Smooth muscle cell (in vitro differentiated cells): ENCODE measurements around the gene INAFM2. TPM values are rescaled to one million over a fixed set of nuclear protein-coding genes. Genes with fewer than 3 reads are reported as not detected.

ENCODE experiments used
- DNase-seq: peaks from one replicate; lab custom pipeline; 2025; ENCODE audit not compliant: unreplicated experiment; lab: John Stamatoyannopoulos, UW
- H2AFZ ChIP-seq: fragments of 200-600 bp; sonication (generic); 2 replicates; pipeline ENCODE4 v1.6.0; 2016; ENCODE audit warnings: antibody characterized with exemption, low read depth, mild to moderate bottlenecking
- H3F3A ChIP-seq: fragments of 200-600 bp; sonication (generic); 2 replicates; pipeline ENCODE4 v1.6.0; 2017; ENCODE audit warnings: antibody characterized with exemption, low read depth
- H3K27ac ChIP-seq: fragments of 200-600 bp; sonication (generic); 2 replicates; pipeline ENCODE4 v1.5.1; 2016; ENCODE audit warnings: low read depth, mild to moderate bottlenecking
- H3K27me3 ChIP-seq: fragments of 200-600 bp; sonication (generic); 2 replicates; pipeline ENCODE4 v1.6.1; 2016; ENCODE audit warnings: low read depth, mild to moderate bottlenecking
- H3K36me3 ChIP-seq: fragments of 200-600 bp; sonication (generic); 2 replicates; pipeline ENCODE4 v1.5.1; 2016; ENCODE audit warnings: low read depth
- H3K4me1 ChIP-seq: fragments of 200-600 bp; sonication (generic); 2 replicates; pipeline ENCODE4 v1.5.1; 2016; ENCODE audit warnings: low read depth
- H3K4me2 ChIP-seq: fragments of 200-600 bp; sonication (generic); 2 replicates; pipeline ENCODE4 v1.6.0; 2016; ENCODE audit warnings: mild to moderate bottlenecking
- H3K4me3 ChIP-seq: fragments of 200-600 bp; sonication (generic); 2 replicates; pipeline ENCODE4 v1.5.1; 2016; ENCODE audit warnings: mild to moderate bottlenecking
- H3K79me2 ChIP-seq: fragments of 200-600 bp; sonication (generic); 2 replicates; pipeline ENCODE4 v1.6.0; 2016; ENCODE audit warnings: low read depth, mild to moderate bottlenecking
- H3K9ac ChIP-seq: fragments of 200-600 bp; sonication (generic); 2 replicates; pipeline ENCODE4 v1.6.0; 2016; ENCODE audit warnings: low read depth
- H3K9me3 ChIP-seq: fragments of 200-600 bp; sonication (generic); replicated peaks from 2 replicates; pipeline ENCODE4 v1.5.1; 2016; ENCODE audit warnings: low read depth
- H4K20me1 ChIP-seq: fragments of 200-600 bp; sonication (generic); 2 replicates; pipeline ENCODE4 v1.6.0; 2016; ENCODE audit warnings: low read depth
- WGBS: methylation state at CpG from one replicate; pipeline ENCODE4 v1.1.7; 2016; ENCODE audit warnings: low lambda C conversion rate; 5-methylcytosine and 5-hydroxymethylcytosine counted together
- polyA plus RNA-seq: library from polyadenylated mRNA; unstranded; fragments of >200 nt; fragmentation: Nextera tagmentation; extraction: Ambion mirVana; gene quantifications from 2 replicates; pipeline ENCODE4 v1.2.1, GENCODE V29; 2016
- total RNA-seq: library from RNA; depleted of rRNA; stranded (reverse); fragments of >200 nt; gene quantifications from 2 replicates; pipeline ENCODE4 v1.2.3, GENCODE V29; 2014
- TF ChIP-seq, protein P1 (sequence below): fragments of 200-600 bp; sonication (generic); IDR thresholded peaks from 2 replicates; pipeline ENCODE4 v1.5.1; 2017; ENCODE audit warnings: borderline replicate concordance, mild to moderate bottlenecking, antibody characterized with exemption; ENCODE audit not compliant: insufficient read depth, poor library complexity, severe bottlenecking

INAFM2 gene
- total and polyA plus RNA-seq, 2 experiments from 2014 or later, result 23.9 to 28.1 TPM

GRCh38 chr15:40357723-40358470, 34.4 kb downstream of the INAFM2 start, which contains the start of gene DISP2:
DISP2 (plus strand) TSS chr15:40358219; CDS start chr15:40358322, 103 bp downstream.
- TF ChIP-seq, protein P1, sequence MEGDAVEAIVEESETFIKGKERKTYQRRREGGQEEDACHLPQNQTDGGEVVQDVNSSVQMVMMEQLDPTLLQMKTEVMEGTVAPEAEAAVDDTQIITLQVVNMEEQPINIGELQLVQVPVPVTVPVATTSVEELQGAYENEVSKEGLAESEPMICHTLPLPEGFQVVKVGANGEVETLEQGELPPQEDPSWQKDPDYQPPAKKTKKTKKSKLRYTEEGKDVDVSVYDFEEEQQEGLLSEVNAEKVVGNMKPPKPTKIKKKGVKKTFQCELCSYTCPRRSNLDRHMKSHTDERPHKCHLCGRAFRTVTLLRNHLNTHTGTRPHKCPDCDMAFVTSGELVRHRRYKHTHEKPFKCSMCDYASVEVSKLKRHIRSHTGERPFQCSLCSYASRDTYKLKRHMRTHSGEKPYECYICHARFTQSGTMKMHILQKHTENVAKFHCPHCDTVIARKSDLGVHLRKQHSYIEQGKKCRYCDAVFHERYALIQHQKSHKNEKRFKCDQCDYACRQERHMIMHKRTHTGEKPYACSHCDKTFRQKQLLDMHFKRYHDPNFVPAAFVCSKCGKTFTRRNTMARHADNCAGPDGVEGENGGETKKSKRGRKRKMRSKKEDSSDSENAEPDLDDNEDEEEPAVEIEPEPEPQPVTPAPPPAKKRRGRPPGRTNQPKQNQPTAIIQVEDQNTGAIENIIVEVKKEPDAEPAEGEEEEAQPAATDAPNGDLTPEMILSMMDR, result no peak
- Histone ChIP-seq H3K27ac (no peak within 1 kb of the TSS), H3K27me3 (peaks cover 12% of the 10 kb centered on the region), H3K79me2 (no peaks in the 10 kb centered on the region), H3K9me3 (no peaks in the 10 kb centered on the region), H3F3A (no peaks in the 10 kb centered on the region), H4K20me1 (no peaks in the 10 kb centered on the region), H3K9ac (no peak within 1 kb of the TSS), H3K36me3 (no peaks in the 10 kb centered on the region), H3K4me1 (no peaks in the 10 kb centered on the region), H3K4me2 (peak within 1 kb of the TSS; percentile 96), H2AFZ (peak within 1 kb of the TSS; percentile 98), H3K4me3 (peak within 1 kb of the TSS; percentile 59)
- 5% methylated on average over 69 of the region's 82 CpGs for WGBS
- DNase-seq, result peak; percentile 82

DNA sequence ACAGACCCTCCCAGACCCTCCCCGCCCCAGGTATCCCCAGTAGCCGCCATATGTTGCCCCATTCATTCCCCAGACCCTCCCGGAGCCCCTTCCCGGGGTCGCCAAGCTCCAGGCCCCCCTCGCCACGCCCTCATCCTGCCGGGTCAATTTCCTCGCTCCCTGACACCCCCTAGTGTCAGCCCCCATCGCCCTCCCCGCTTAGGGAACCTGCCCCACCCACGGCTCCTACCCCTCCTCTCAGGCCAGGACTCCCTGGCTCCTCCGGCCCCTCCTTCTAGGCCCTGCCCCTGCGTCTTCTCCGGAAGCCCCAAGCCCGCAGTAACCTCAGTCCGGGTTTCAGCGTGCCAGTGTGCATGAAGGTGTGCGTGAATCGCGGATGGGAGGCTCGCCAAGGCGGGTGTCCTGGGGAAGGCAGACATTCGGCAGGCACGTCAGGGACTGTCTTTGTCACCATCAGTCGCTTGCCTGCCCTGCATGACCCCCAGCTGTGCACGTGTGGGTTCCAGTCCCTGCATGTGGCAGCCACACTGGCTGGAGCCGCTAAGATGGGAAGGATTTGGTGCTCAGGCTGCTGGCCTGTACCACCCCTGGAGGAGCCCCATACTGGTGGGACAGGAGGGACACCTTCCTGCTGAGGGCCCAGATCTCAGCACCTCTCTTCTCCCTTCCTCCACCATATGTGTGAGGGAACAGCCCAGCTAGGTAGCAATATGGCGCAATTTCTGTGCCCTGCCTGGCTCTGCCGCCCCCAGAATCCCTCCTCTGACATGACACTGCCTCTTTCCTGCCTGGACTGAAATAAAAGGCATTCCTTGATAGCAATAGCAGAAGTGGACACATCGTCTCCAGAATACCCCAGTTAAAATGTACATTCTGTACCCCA, 35.2 kb downstream of the INAFM2 start:
- H3K27me3 ChIP-seq, result peaks cover 12% of the 10 kb centered on the region
- H3K27ac ChIP-seq, result no peak overlapping the region
- peak overlapping the region; percentile 56 for H3K4me3 ChIP-seq
- DNase-seq, result no peak
- TF ChIP-seq, protein P1, result no peak
- no peaks in the 10 kb centered on the region for H3K9me3 ChIP-seq
- no peaks in the 10 kb centered on the region for H3K4me1 ChIP-seq
- no peak overlapping the region for H3K9ac ChIP-seq
- peak overlapping the region; percentile 87 for H3K4me2 ChIP-seq
- H4K20me1 ChIP-seq, result no peaks in the 10 kb centered on the region
- 19% methylated on average over 18 of the region's 31 CpGs for WGBS
- no peak overlapping the region for H2AFZ ChIP-seq
- H3K79me2 ChIP-seq, result no peaks in the 10 kb centered on the region
- H3F3A ChIP-seq, result no peaks in the 10 kb centered on the region
- no peaks in the 10 kb centered on the region for H3K36me3 ChIP-seq

DNA sequence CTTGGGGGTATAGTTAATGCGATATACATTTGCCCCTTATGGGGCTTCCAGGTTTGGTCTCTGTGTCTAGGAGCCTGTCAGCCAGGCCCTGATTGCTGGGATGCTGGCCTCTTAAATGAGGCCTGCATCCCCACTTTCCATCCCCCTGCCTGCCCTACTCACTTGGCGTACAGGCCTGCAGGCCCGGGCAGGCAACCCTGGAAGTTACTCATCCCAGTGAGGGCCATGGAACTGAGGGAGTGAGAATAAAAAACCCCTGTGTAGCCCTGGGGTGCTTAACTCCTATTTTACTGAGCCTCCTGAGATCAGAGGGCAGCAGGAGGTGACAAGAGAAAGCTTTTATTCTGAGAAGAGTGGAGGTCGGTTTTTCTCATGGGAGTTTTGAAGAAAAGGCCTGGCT, 36.5 kb downstream of the INAFM2 start:
- Histone ChIP-seq H2AFZ (no peak overlapping the region), H3K27ac (no peak overlapping the region), H3K27me3 (peaks cover 12% of the 10 kb centered on the region), H3F3A (no peaks in the 10 kb centered on the region), H3K4me2 (no peak overlapping the region), H3K4me1 (no peaks in the 10 kb centered on the region), H4K20me1 (no peaks in the 10 kb centered on the region), H3K9ac (no peak overlapping the region), H3K4me3 (no peak overlapping the region), H3K79me2 (no peaks in the 10 kb centered on the region), H3K36me3 (no peaks in the 10 kb centered on the region), H3K9me3 (no peaks in the 10 kb centered on the region)
- TF ChIP-seq, protein P1, result no peak
- WGBS, result 69% methylated on average over 4 of the region's 4 CpGs
- no peak for DNase-seq
